Endometrial microvascular endothelial cells (primary cell): ENCODE measurements around the gene ZNF687. TPM values are rescaled to one million over a fixed set of nuclear protein-coding genes. Genes with fewer than 3 reads are reported as not detected.

Source experiments
- in situ Hi-C: cut with HindIII; loops from 2 replicates; pipeline ENCODE4 v1.10.0; 2017; ENCODE audit warnings: low sequenced_read_pairs, low pct_unique_long_range_greater_than_20kb; ENCODE audit errors: inconsistent ontology term
- total RNA-seq: library from RNA; depleted of rRNA; stranded (reverse); fragments of >200 nt; gene quantifications from one replicate; pipeline ENCODE4 v1.2.3, GENCODE V29; 2015; ENCODE audit errors: inconsistent ontology term

ZNF687 gene, protein sequence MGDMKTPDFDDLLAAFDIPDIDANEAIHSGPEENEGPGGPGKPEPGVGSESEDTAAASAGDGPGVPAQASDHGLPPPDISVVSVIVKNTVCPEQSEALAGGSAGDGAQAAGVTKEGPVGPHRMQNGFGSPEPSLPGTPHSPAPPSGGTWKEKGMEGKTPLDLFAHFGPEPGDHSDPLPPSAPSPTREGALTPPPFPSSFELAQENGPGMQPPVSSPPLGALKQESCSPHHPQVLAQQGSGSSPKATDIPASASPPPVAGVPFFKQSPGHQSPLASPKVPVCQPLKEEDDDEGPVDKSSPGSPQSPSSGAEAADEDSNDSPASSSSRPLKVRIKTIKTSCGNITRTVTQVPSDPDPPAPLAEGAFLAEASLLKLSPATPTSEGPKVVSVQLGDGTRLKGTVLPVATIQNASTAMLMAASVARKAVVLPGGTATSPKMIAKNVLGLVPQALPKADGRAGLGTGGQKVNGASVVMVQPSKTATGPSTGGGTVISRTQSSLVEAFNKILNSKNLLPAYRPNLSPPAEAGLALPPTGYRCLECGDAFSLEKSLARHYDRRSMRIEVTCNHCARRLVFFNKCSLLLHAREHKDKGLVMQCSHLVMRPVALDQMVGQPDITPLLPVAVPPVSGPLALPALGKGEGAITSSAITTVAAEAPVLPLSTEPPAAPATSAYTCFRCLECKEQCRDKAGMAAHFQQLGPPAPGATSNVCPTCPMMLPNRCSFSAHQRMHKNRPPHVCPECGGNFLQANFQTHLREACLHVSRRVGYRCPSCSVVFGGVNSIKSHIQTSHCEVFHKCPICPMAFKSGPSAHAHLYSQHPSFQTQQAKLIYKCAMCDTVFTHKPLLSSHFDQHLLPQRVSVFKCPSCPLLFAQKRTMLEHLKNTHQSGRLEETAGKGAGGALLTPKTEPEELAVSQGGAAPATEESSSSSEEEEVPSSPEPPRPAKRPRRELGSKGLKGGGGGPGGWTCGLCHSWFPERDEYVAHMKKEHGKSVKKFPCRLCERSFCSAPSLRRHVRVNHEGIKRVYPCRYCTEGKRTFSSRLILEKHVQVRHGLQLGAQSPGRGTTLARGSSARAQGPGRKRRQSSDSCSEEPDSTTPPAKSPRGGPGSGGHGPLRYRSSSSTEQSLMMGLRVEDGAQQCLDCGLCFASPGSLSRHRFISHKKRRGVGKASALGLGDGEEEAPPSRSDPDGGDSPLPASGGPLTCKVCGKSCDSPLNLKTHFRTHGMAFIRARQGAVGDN
- 13.5 TPM for total RNA-seq

DNA sequence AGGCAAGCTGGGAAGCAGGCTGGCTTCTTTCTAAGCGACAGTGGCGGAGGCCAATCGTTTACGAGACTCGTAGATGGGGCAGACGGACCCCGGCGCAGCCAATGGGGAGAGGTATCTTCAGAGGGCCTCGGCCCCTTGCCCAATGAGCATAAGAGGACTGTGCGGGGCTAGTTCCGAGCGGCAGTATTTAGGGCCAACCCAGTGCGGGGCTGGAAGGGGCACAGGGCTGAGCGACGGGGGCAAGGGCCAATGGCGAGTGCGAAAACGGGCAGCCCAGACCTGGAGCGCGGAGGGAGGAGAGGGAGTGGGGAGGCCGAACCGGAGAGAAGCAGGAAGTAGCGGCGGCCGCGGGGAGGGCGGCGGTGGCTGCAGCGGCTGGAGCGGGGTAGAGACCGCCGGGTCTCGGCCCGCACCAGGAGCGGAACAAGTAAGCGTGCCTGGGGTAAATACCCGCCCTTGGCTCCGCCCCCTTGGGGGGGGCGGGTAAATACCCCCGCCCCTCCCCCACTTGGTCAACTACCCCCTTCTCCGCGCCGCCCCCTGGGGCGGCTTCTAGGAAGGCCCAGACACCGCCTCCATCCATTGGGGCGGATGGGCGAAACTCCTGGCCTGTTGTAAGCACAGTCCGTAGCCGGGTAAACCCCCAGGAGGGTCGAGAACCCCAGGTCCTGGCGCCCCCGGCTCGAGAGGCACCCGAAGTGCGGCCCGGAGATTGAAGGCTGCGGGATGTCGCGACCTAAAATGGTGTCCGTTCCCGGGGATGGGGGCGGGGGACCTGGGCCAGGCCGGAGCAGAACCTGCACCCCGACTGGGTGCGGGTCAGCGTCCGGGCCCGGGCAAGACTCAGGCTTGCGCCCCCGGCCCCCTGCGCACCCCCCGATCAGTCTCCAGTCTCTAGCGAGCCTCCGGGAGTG lies at the start of gene ZNF687:
ZNF687 (plus strand) TSS at position 331 of the 914 bp plus-strand sequence. CDS start 3,993 bp downstream, outside the sequence.
- in situ Hi-C loops: no loop called here

DNA sequence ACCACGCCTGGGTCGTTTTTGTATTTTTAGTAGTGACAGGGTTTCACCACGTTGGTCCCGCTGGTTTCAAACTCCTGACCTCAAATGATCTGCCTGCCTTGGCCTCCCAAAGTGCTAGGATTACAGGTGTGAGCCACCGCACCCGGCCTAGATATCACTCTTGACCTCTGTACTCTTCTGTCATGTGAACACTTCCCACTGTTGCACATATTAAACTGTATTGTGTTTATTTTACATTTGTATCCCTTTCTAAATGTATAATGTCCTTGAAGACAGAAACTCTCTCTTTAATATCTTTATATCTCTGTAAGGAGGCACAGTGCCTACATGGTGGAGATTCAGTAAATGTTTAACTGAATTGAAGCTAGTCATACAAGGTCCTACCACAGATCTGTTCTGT lies 46.9 kb upstream of the ZNF687 start:
- in situ Hi-C loops: no loop called here

- in situ Hi-C loops: no loop called here
Measured at GRCh38 chr1:151237678-151238466, 44.2 kb upstream of the ZNF687 start.

GRCh38 chr1:151238467-151238739 lies 43.7 kb upstream of the ZNF687 start:
- in situ Hi-C loops: no loop called here

GRCh38 chr1:151242442-151242841 lies 39.7 kb upstream of the ZNF687 start:
- in situ Hi-C loops: no loop called here

DNA sequence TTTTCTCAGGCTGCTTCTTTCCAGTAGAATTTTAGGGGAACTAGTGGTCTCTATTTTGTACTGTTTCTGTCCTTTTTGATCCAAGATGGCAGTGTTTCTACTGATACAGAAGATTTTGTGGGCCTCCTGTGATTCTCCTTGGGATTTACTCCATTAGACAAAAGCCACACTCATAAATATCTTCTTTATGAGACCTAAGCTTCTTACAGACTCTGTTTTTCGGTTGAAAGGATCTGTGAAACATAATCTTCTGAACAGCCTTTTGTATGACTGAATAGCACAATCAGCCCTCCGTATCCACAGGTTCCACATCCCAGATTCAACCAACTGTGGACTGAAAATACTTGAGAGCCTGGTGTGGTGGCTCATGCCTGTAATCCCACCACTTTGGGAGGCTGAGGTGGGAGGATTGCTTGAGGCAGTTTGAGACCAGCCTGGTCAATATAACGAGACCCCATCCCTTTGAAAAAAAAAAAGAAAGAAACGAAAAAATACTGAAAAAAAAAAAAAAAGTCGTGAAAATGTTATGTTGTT lies 38.3 kb upstream of the ZNF687 start:
- in situ Hi-C loops: no loop called here

- in situ Hi-C loops: no loop called here
Measured at GRCh38 chr1:151246786-151247185, 35.3 kb upstream of the ZNF687 start.

DNA sequence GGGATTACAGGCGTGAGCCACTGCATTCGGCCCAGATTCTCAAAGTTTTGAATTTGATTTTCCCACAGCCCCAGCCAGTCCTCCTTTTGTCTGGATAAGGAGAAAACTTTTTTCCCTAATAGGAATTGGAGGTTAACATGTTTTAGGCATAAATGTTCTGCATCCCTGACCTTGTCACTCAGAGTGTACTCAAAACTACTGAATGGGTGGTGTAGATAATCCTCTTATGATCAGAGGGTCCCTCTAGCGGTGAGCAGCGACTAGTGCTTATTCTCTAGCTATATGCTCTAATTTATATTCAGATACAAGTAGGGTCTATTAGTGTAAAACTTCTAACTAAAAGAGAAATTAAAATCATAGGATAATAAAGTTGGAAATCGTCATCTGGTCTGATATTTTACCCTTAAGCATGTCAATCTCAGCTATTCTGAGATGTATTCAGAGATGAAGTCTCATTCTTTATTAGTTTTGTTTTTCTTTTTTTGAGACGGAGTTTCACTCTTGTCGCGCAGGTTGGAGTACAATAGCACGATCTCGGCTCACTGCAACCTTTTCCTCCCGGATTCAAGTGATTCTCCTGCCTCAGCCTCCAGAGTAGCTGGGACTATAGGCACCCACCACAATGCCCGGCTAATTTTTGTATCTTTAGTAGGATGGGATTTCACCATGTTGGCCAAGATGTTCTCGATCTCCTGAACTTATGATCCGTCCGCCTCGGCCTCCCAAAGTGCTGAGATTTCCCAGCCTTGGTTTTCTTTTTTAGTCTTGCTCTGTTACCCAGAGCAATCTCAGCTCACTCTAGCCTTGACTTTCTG lies 30.2 kb upstream of the ZNF687 start:
- in situ Hi-C loops: no loop called here

DNA sequence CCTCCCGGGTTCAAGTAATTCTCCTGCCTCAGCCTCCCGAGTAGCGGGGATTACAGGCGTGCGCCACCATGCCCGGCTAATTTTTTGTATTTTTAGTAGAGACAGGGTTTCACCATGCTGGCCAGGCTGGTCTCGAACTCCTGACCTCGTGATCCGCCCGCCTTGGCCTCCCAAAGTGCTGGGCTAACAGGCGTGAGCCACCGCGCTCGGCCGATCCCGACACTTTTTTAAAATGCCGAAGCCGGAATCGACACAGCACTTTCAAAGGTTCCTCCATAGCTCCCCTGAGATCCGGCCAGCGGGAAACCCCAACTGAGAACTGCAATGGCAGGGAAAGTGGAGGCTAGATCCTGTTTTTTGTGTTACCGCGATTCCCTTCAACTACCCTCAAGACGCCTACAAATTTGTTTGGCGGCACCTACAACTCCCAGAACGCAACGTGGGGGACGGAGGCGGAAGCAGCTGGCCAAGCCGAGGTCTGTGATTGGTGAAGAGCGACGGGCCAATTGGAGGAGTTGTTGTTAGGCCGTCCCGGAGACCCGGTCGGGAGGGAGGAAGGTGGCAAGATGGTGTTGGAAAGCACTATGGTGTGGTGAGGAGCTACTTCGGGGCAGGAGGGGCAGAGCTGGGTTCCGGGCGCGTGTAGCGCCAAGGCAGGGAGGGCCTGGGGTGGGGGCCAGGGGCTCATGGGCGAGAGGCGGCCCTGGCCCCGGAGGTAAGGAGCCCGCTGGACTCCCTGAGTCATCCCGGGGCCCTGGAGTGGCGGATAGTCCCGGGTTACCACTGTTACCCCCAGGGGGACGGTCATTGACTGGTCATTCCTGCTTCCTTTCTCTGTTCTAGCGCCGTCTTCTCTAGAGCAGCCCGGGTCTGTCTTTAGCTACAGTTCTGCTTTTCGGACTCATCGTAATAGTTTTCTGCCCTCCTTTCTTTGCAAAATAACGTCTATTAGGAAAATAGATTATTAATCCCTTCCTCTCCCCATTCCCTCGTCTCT lies 27.6 kb upstream of the ZNF687 start, which contains the start of gene PSMD4:
PSMD4 (plus strand) TSS at position 518 of the 997 bp plus-strand sequence; CDS start at position 567, 49 bp downstream.
- in situ Hi-C loops: no loop called here

DNA sequence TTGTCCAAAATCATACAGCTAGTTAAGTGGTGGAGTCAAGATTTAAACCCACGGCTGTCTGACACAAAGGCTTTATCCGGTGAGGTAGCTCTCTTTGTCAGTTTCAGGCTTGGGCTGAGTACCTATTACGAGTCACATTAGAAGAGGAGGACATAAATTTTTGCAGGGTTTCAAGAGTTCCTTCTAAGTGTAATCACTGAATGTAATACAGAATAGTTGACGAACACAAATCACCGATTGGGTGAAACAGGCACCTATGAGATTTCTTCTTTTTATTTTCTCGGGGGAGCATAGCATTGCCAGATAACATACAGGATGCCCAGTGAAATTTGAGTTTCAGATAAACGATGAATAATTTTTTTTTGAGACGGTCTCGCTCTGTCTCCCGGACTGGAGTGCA lies 26.7 kb upstream of the ZNF687 start:
- in situ Hi-C loops: no loop called here

- in situ Hi-C loops: no loop called here
Measured at GRCh38 chr1:151259351-151259750, 22.7 kb upstream of the ZNF687 start.

DNA sequence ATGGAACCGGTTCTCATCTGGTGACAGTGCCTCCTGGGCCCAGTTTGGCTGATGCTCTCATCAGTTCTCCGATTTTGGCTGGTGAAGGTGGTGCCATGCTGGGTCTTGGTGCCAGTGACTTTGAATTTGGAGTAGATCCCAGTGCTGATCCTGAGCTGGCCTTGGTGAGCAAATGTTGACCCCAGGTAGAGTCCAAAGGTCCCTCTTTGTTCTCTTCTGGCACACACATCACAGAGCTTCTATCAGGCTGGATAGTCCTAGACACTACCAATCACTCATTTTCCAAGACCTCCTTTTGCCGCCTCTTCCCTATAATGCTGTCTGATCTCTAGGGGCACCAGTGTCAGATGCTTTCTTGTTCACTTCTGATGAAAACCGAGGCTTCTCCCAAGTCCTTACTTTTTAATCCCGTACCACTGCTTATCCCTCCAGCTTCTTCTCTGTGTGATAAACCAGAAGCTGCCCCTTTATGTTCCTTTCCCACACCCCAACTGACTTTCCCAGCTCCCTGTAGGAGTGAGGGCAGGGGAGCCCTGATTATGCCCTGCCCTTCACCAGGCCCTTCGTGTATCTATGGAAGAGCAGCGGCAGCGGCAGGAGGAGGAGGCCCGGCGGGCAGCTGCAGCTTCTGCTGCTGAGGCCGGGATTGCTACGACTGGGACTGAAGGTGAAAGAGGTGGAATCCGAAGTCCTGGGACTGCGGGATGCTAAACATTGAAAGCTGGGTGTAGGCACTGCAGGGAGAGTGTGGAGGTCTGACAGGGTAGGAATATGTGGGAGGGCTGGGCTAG lies 16.5 kb upstream of the ZNF687 start:
- in situ Hi-C loops: no loop called here

DNA sequence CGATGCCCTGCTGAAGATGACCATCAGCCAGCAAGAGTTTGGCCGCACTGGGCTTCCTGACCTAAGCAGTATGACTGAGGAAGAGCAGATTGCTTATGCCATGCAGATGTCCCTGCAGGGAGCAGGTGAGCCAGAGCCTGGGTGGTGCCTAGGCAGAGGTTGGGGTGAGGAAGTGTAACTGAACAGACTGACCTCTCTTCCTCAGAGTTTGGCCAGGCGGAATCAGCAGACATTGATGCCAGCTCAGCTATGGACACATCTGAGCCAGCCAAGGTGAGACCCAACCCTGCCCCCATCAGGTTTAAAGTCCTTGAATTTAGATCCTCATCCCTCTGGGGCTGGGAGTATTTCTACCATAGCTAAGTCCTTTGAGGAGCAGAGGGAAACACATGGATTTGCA lies 15.8 kb upstream of the ZNF687 start:
- in situ Hi-C loops: no loop called here

DNA sequence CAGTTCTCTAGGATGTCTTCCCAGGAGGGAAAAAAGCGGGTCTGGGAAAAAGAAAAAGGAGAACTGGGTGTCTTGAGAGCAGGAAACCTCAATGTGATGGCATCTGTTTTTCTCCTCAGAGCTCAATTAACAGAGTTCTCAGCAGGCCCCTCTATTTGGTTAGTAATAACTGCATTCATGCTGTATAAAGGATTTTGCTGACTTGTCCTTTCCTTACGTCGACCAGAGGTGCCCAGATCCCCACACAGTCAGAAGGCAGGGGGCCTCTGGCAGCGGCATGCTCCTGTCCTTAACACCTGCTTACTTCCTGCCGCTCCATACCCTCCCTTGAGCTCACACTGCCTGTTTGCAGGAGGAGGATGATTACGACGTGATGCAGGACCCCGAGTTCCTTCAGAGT lies 15.3 kb upstream of the ZNF687 start:
- in situ Hi-C loops: no loop called here

- in situ Hi-C loops: no loop called here
Measured at GRCh38 chr1:151267760-151268159, 14.3 kb upstream of the ZNF687 start.
